GF-D8 (cell line): ENCODE measurements around the gene GAS7.

Experiments used
- DNase-seq: peaks from one replicate; lab custom pipeline; 2025; lab: John Stamatoyannopoulos, UW

Gene GAS7

DNA sequence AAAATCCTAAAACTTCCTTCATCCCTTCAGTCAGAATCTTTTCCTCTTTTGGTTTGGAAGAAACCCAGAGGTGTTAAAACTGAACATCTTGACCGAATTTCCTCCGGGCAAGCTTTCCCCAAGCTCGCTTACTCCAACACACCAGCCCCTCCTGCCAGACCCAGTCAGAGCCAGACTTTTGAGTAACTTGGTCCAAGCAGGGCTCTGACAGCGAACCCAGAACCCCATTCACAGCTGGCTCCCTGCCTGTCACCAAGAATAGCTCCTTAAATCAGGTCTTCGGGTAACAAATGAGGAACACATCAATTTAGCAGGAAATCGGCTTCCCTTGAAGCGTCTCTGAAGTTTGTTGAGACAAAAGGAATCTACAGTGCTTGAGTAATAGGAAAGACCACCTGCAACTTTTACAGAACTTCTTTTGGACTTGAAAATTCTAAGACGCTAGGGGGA, 27.3 kb downstream of the GAS7 start:
- DNase-seq = no peak

DNA sequence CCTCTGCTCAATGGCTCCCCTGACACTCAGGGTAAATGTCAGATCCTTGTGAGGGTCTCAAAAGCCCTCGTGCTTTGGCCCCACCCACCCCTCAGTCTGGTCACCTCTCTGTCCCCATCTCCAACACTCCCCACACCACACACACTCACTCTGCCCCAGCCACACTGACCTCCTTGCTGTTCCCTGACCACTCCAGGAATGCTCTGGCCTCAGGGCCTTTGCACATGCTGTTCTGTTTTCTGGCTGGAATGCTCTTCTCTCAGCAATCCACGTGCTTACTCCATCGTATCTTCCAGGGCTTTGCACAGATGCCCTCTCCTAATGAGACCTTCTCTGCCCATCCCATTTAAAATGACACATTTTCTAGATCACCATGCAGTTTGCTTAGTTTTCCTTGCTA, 28.2 kb downstream of the GAS7 start:
- DNase-seq = no peak

DNA sequence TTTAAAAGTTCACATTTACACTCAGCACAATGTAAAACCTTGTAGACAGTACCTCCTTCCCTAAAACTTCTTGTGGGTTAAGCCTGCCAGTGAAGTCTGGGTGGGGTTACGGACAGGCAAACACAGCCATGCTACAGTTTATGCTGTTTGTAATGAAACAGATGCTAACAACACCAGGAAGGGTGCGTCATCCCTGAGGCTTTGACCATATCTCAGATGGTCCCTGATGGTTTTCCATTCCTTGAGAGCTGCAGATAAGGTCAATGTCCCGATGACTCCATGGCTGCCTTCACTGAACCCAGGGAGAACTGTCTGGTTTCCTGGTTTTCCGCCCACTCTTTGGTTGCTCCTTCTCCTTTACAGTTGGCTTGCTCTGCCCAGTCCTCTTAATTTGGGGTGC, 29.1 kb downstream of the GAS7 start:
- no peak for DNase-seq

DNA sequence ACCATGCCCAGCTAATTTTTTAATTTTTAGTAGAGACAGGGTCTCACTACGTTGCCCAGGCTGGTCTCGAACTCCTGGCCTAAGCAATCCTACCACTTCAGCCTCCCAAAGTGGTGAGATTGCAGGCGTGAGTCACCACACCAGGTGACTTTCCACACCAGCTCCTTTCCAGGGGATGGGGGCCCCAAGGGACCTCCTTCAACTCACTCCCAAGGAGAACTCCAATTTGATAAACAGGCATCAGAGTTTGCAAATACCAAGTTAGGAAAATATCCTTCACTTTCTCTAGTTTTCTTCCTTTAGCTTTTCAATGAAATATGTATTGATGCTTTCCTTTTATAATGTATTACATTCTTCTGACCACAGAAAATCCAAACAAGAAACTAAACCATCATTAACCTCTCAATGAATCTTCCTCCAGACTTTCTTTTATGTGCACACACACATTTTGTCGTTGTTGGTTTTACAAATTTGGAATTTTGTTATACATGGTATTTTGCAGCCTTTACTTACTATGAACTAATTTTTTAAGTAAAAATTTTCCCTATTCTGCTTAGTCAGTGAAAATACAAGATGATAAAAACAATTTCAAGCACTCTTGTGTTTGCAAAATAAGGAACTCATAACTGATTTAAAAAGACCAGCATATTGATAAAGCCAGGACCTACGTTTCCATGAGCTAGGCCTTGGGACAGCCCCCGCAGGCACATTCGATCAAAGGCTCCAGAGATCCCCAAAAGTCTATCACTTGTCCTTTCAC, 32.0 kb downstream of the GAS7 start:
- no peak for DNase-seq

DNA sequence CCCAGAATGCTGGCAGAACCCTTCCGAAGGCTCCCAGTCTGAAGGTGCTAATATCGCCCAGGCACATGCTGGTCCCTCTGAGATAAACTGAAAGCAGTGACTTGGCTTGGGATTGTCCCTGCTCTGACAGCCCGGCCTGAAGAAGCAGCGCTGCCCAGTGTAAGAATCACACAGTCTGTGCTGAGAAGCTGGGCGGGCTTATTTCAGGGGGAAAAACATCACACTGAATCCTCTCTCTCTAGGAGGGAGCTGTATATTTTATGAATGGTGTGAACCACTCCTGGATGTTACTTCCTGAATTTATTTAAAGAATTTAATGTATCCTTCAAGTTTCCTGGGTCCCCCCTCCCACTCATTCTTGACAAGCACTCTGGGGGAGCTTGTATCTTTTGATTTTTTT, 36.3 kb downstream of the GAS7 start:
- no peak for DNase-seq

DNA sequence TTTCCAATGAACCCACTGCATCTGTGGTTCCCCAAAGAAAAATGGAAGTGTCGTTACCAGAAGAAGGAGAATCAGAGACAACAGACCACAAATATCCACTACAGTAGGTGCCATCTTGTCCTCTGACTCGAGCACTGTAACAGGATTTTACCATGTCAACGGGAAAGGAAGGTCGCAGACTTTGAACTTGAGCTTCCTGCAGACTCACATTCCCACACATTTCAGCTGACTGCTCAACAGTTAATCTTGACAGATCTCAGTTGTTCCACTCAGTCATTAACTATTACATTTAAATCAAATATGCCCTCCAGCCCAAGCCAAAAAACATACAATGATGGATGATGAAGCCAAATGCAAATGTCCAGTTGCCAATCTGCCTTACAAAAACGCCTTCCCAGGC, 37.0 kb downstream of the GAS7 start:
- DNase-seq = no peak

DNA sequence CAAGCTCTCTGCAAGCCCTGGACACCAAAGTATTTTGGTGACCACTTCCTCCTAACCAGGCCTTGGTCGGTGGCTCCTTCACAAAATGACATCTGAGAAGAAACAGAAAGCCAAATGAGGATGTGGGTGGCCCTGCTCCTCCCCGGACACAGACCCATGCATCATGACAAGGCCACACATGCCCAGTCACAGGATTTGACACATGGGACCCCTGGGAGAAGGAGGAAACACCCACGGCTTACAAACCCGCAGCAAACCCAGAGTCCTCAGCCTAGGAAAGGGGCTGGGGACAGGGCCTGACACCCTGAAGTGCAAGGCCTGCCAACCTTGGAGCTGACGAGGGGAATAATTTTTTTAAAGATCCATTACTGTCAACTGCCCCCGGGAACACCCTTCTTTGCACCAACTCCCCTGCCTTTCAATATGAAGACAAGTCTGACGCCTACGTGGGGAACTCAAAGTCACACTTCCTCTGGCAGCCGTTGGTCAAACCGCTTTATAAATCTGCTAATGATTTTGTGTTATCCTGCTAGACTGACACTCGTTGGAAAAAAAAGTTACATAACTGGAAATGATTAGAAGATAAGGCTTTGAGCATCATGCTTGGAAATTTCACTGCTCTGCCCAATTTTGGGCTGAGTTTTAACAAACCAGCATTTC, 41.3 kb downstream of the GAS7 start:
- DNase-seq = peak; percentile 90

DNA sequence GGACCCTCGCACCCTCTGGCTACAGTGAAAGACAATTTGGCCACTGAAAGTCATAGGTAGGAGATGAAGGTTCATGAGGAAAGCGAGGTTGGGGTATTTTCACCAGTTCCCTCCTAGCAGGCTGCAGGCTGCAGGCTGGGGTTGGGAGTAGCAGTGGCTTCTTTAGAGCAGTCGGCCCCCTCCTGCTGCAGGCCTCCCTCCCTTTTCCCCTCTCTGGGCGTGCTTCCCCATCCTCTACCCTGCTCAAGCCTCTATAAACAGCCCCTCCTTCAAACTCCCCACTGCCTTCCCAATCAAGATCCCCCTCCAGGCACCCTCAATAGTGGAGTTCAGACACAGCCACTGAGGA, 41.8 kb downstream of the GAS7 start:
- no peak for DNase-seq

DNA sequence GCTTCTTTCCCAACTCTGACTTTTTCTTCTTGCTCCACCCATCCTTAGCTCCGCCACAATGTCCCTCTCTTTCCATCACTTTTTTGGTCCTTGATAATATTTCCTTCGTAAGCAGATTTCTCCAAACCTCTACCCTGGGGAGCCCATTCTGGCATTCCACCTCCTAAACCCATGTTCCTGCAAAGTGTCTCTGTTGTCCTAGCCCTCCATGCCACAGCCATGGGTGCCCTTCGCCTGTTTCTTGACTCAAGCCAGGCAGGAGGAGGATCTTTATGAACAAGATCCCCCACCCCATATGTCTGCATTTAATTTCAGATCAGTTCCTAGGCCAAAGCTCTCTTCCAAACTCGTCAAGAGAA, 42.4 kb downstream of the GAS7 start:
- no peak for DNase-seq

DNA sequence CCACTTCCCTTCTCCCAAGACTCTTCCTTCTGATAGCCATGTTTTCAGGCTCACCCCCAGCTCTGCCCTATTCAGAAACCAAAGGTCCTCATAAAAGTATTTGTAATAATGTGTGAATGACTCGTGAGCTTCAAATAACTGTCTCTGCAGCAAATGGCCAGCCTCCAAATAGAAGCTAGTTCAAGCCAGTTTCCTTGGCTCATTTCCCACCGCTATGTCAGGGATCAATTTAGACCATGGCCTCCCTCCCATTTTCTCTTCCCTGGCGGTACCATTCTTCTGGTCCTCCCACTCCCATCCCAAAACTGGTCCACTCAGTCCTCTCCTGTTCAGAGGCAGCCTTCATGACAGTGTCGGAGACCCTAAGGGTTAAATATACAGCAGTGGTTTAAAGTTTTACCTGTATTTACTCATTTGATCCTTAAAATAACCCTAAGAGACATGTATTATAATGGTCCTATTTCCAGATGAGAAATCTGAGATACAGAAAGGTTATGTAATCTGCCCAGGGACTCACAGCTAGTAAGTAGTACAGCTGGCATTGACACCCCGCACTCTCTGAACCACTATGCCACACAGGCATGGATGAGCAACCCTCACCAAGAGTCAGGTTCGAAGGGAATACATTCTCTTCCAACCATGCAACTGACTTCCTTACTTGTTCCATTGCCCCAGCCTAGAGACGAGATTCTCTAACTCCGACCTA, 42.9 kb downstream of the GAS7 start:
- DNase-seq = no peak

DNA sequence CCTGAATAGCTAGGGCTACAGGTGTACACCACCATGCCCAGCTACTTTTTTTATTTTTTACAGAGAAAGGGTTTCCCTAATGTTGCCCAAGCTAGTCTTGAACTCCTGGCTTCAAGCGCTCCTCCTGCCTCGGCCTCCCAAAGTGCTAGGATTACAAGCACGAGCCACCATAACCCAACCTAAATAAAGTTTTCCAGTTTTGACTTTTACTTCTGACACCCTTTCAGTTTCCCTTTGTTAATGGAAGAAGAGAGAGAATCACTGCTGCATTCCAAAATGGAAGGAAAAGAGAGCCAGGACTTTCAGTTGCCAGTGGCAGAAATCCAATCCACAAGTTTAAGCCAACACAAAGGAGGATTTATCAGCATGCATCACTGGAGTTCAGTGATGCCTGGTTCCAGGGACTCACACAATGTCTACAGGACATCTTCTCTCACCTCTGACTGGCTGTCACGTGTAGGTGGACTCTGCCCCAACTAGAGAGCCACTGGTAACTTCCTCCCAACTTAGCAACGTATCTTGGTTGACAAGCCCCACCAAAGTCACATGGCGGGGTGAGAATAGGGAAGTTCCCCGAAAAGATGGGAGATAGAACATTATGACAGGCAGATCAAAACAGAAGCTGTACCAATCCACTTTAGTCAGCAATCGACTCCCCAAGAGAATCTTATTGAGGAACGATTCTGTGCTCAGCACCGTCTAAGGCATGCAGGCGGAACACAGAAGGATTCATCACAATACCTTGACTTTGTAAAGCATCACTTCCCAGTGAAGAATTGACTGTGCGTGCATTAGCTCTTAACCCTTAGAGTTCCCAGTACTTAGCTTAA, 46.5 kb downstream of the GAS7 start:
- peak; percentile 86 for DNase-seq

DNA sequence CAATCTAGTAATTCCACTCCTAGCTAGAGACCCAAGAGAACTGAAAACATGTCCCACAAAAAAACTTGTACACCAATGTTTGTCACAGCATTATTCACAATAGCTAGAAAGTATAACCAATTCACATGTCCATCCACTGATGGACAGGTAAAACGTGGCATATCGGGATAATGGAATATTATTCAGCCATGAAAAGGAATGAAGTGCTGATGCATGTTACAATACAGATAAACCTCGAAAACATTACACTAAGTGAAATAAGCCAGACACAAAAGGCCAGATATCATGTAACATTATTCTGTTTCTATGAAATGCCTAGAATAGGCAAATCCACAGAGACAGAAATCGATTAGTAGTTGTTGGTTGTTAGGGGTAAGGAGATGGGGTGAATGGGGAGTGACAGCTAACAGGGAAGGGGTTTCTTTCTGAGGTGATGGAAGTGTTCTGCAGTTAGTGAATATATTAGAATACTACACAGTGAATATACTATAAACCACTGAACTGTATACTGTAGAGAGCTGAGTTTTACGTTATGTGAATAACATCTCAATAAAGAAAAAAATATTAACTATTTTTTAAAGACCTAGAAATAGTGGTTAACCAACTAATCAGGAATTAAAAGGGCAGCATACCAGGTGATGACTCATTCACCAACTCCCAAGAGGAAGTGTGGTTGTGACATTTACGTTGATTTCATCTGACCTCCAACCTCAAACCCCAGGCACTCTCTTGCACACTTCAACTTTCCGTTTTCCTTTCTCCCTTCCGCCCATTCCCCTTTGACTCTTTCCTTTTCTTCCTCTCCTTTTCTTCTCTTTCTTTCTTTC, 48.6 kb downstream of the GAS7 start:
- DNase-seq = peak; percentile 86

DNA sequence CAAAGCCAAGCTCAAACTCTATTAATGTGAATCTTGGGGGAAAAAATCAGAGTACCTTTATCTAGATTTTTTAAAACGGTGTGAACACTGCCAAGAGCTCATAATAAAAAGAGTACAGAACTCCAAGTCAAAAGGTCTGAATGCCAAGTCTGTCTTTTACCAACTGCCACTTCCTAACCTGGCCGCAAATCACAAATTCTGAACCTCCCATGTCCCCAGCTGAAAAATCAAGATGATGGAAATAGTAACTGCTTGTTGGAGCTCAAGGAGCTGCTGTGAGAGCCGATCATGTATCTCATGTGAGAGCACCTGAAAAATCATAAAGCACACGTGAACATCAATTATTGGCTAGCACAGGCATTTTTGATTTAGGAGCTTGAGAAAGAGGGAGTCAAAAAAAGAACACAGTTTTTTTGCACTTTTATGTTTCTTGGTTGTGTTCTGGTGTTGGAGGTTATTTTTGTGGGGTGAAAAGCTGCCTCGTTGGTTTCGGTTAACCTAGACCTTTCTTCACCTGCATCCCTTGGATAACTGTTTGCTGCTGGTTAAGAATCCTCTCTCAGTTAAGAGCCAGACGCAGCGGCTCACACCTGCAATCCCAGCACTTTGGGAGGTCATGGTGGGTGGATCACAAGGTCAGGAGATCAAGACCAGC, 50.5 kb downstream of the GAS7 start:
- DNase-seq = no peak

DNA sequence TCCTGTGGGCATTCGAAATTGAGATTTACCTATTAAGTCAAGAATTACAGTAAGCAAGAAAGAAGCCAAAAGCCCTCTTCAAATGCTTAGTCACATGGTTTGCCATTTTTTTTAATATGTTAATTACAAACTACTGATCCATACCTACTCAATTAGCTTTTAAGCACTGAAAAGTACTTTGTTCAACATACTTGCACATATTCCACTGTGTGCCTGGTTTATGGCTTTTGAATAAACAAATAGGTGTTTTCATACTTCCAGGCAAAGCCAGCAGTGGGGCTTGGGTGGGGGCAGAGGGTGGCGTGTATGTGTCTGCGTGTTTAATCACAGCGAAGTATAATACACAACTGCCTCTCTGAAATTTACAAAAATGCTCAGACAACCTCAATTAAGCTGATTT, 51.4 kb downstream of the GAS7 start:
- no peak for DNase-seq

DNA sequence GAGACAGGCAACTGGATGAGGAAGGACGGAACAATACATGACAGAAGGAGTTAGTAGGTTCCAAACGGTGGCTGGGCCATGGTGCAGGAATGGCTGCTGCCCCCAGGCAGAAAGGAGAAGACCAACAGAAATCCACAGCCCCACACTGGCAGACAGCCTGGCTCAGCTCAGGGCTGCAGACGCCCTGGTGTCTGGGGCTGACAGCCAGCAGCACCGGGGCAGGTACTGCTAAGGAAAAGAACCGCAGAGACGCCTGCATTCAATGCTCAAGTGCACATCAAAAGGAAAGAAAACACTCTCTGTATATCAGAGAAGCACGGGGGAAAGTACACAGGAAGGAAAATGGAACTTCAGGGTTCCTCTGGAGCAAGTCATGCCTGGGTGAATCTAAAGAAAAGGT, 53.4 kb downstream of the GAS7 start:
- DNase-seq = no peak

DNA sequence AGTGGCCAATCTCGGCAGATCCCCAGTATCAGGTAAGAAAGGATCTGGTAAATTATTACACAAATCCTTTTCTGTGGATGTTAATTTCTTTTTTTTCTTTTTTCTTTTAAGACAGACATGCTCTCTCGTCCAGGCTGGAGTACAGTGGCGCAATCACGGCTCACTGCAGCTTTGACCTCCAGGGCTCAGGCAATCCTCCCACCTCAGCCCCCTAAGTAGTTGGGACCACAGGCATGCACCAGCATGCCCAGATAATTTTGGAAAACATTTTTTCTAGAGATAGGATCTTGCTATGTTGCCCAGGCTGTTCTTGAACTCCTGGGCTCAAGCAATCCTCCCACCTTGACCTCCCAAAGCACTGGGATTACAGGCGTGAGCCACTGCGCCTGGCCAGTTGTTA, 54.0 kb downstream of the GAS7 start:
- DNase-seq = no peak

DNA sequence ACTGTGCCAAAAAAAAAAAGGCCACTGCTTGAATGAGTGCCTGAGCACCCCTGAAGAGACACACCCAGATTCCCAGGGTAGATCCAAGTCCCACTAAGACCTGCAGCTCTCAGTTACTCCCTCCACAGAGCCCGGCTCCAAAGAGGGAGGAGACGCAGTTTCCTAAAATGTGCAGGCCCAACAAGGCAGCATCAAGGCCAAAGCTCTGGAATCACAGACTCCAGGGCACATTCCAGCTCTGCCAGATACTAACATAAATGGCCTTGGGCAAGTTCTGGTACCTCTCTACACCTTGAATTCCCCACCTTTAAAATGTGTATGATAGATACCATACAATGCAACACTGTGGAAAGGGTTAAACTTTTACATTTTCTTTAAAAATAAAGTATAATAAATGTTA, 57.0 kb downstream of the GAS7 start:
- no peak for DNase-seq

DNA sequence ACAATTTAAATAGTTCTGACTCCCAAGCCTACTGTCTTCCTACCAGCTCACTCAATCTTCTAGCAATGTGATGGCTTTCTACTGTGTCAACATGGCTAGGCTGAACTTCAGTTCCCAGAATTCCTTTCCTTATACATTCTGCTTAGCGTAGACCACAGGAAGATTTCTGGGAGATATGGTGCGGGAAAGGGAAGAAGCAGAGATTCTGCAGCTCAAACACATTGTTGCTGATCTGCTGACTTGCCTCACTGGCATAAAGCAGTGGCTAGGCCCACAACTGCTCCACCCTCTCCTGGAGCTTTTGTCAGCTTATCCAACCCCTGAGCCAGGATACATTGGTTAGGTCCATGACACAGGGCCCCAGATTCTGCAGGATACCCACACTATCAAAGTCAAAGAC, 58.8 kb downstream of the GAS7 start:
- DNase-seq = no peak

DNA sequence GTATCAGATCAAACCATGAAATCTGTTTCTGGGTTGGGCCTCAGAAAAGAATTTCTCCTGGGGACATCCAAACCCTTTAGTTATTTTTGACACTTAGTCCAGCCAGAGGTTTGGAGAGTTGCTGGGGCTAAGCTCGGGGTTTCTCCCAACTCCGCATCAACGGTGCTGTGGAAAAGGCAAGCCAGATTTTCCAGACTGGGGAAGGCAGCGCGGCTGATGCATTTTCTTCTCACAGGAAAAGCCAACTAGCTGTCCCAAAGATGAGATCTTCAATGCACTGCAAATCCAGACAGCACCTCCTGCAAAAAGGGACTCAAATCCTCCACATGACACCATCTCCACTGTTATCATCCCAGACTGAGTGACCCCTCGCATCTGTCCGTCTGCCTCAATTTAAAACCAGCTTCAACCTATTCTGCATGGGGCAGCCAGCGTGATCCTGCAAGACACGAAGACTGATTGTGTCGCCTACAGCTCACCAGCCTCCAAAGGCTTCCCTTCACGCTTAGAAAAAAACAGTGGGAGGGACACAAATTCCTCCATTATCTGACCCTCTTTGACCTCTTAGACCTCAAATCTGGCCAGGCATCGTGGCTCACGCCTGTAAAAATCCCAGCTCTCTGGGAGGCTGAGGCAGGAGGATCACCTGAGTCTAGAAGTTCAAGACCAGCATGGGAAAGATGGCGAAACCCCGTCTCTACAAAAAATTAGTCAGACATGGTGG, 62.0 kb downstream of the GAS7 start:
- DNase-seq = no peak

DNA sequence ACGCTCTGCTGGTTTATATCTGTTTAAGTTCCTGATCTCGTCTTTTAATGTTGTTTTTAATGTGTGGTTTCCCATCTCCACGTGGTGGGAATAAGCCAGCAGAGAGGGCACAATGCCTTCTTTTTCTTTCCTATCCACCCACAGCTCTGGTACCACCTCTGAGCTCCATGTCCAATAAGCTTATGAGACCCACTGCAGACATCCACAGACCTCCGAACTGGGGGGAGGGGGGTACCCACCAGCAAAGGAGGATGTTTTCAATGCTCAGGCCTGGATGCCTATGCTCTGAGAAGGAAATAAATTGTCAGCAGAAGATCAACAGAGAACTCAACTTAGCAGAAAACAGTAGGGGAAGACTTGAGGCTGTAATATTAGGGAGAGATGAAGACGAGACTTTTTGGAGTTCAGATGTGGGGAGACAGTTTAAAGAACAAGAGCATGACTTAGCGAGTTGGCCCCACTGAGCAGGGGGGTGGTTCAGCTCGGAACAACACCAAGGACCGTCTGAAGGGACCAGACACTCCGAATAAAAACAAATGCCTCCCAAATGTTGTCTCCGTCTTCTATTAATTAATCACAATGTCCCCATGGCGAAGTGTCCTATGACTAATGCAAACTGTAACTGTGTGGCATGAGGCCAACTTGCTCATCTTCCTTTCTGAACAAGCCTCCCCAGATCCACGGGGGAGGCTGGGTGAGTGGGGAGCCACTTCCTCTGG, 62.7 kb downstream of the GAS7 start:
- DNase-seq = no peak
